CD4-positive, alpha-beta T cell (primary cell): ENCODE data around the gene CRYBA2. TPM values are rescaled to one million over a fixed set of nuclear protein-coding genes. Genes with fewer than 3 reads are reported as not detected.

ENCODE experiments used
- ATAC-seq: fragments of 200-7000 bp; cut with Tn5 transposase; one replicate; pipeline ENCODE4 v1.10.0; 2022; ENCODE audit warnings: mild to moderate bottlenecking; ENCODE audit not compliant: poor library complexity
- CTCF ChIA-PET: fragments of 350-600 bp; sonication (Branson Sonifier 250); formaldehyde crosslinking; loops from one replicate; lab custom pipeline; 2021; ENCODE audit warnings: antibody characterized with exemption, inconsistent platforms; lab: Charles Lee
- POLR2A ChIA-PET: fragments of 350-600 bp; sonication (Branson Sonifier 250); formaldehyde crosslinking; loops from one replicate; lab custom pipeline; 2021; ENCODE audit warnings: antibody characterized with exemption, inconsistent platforms; lab: Charles Lee
- DNase-seq, 14 experiments: peaks; one replicate each; pipeline ENCODE4 v3.0.0-alpha.2; 2013 to 2020; ENCODE audit warnings: mixed read lengths in 2 of 14
- H3K27ac ChIP-seq, 2 donors: one replicate each; pipeline versions ENCODE4 v1.5.1 to v1.7.0; 2013; ENCODE audit warnings: low read length in 2 of 2, low read depth in 1 of 2, mild to moderate bottlenecking in 1 of 2
- H3K27me3 ChIP-seq, 2 experiments: 1 replicate in 1 of 2; 2 replicates in 1 of 2; pipeline versions ENCODE4 v1.6.1 to v1.7.0; 2013; ENCODE audit warnings: low read length in 2 of 2, control low read depth in 1 of 2, mild to moderate bottlenecking in 1 of 2, moderate library complexity in 1 of 2; ENCODE audit not compliant: insufficient read depth in 2 of 2, control insufficient read depth in 1 of 2
- H3K36me3 ChIP-seq: one replicate; pipeline ENCODE4 v1.6.1; 2013; ENCODE audit warnings: low read length, control low read depth; ENCODE audit not compliant: insufficient read depth
- H3K4me1 ChIP-seq: one replicate; pipeline ENCODE4 v1.6.1; 2013; ENCODE audit warnings: low read length, control low read depth; ENCODE audit not compliant: insufficient read depth
- H3K4me3 ChIP-seq: one replicate; pipeline ENCODE4 v1.5.1; 2013; ENCODE audit warnings: mild to moderate bottlenecking, low read length, moderate library complexity
- H3K9me3 ChIP-seq, 2 experiments: 1 replicate in 1 of 2; 2 replicates in 1 of 2; pipeline versions ENCODE4 v1.6.1 to v1.7.0; 2013; ENCODE audit warnings: low read length in 2 of 2, mild to moderate bottlenecking in 2 of 2, control low read depth in 1 of 2, moderate library complexity in 1 of 2; ENCODE audit not compliant: control insufficient read depth in 1 of 2, insufficient read depth in 1 of 2
- H3K27ac Mint-ChIP-seq: one replicate; pipeline ENCODE4 v1.8.0; 2020; ENCODE audit warnings: mixed read lengths
- H3K27me3 Mint-ChIP-seq: one replicate; pipeline ENCODE4 v1.8.0; 2021; ENCODE audit warnings: mixed read lengths
- H3K36me3 Mint-ChIP-seq: one replicate; pipeline ENCODE4 v1.8.0; 2021; ENCODE audit warnings: low read depth, mixed read lengths
- H3K4me1 Mint-ChIP-seq: one replicate; pipeline ENCODE4 v1.8.0; 2021; ENCODE audit warnings: low read depth, mixed read lengths
- H3K4me3 Mint-ChIP-seq: one replicate; pipeline ENCODE4 v1.8.0; 2020; ENCODE audit warnings: mild to moderate bottlenecking, mixed read lengths
- H3K9me3 Mint-ChIP-seq: one replicate; pipeline ENCODE4 v1.8.0; 2020; ENCODE audit warnings: mixed read lengths
- intact Hi-C, 2 experiments: fragments of 100-400 bp; cut with DNase I in 1 of 2; cut with micrococcal nuclease in 1 of 2; formaldehyde crosslinking; loops; one replicate each; pipeline versions ENCODE4 v1.15.1 to v1.9.0; 2023 to 2025; cut with DNase I, micrococcal nuclease
- microRNA-seq: library from miRNA; unstranded; fragments of <30 nt; microRNA quantifications from one replicate; pipeline ENCODE4 v1.2.0, GENCODE V29; 2021; ENCODE audit warnings: borderline microRNAs expressed, borderline replicate concordance
- total RNA-seq, 174 experiments: library from RNA in 2 of 174; stranded (reverse) in 2 of 174; gene quantifications; one replicate each; pipeline ENCODE4 v1.2.3 and lab custom pipeline; 2021 to 2026
- TF ChIP-seq, protein P1 (sequence below): fragments of 200-600 bp; IDR thresholded peaks from one replicate; pipeline ENCODE4 v1.8.0; 2022; ENCODE audit warnings: antibody characterized with exemption, mild to moderate bottlenecking

CRYBA2 gene
- total RNA-seq, 2 experiments from 2014 or later: not detected

- no peaks in the 10 kb centered on the region for H3K4me1 Mint-ChIP-seq
- POLR2A ChIA-PET: no interaction called here
Measured at GRCh38 chr2:218946621-218947020, 46.6 kb downstream of the CRYBA2 start.

GRCh38 chr2:218944759-218945404, 48.3 kb downstream of the CRYBA2 start:
- TF ChIP-seq, protein P1, sequence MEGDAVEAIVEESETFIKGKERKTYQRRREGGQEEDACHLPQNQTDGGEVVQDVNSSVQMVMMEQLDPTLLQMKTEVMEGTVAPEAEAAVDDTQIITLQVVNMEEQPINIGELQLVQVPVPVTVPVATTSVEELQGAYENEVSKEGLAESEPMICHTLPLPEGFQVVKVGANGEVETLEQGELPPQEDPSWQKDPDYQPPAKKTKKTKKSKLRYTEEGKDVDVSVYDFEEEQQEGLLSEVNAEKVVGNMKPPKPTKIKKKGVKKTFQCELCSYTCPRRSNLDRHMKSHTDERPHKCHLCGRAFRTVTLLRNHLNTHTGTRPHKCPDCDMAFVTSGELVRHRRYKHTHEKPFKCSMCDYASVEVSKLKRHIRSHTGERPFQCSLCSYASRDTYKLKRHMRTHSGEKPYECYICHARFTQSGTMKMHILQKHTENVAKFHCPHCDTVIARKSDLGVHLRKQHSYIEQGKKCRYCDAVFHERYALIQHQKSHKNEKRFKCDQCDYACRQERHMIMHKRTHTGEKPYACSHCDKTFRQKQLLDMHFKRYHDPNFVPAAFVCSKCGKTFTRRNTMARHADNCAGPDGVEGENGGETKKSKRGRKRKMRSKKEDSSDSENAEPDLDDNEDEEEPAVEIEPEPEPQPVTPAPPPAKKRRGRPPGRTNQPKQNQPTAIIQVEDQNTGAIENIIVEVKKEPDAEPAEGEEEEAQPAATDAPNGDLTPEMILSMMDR: no peak
- POLR2A ChIA-PET: interaction anchor here (0.8 kb wide), 1 partner anchor 12 kb away, joined by 3 read pairs; no protein-coding TSS in a partner anchor
- H3K27me3 Mint-ChIP-seq: peaks cover 65% of the 10 kb centered on the region
- Histone ChIP-seq H3K27ac (no peak overlapping the region), H3K4me3 (no peak overlapping the region), H3K27me3 (peaks cover 7 to 43% of the 10 kb centered on the region in 2 experiments), H3K9me3 (peaks cover 0 to 3% of the 10 kb centered on the region in 2 experiments), H3K4me1 (no peaks in the 10 kb centered on the region), H3K36me3 (no peaks in the 10 kb centered on the region)
- H3K4me1 Mint-ChIP-seq: no peaks in the 10 kb centered on the region
- H3K36me3 Mint-ChIP-seq: no peaks in the 10 kb centered on the region
- H3K27ac Mint-ChIP-seq: no peak overlapping the region
- CTCF ChIA-PET: no interaction called here
- no peak for ATAC-seq
- no peak for DNase-seq
- H3K4me3 Mint-ChIP-seq: no peak overlapping the region
- H3K9me3 Mint-ChIP-seq: peaks cover 3% of the 10 kb centered on the region
- intact Hi-C loops: no loop called here

More at GRCh38 chr2:218946621-218947020, 46.6 kb downstream of the CRYBA2 start:
- Mint-ChIP-seq H3K9me3 (peaks cover under 1% of the 10 kb centered on the region), H3K4me3 (no peak overlapping the region), H3K36me3 (no peaks in the 10 kb centered on the region), H3K27me3 (peaks cover 66% of the 10 kb centered on the region), H3K27ac (no peak overlapping the region)
- peaks cover 16 to 47% of the 10 kb centered on the region in 2 experiments for H3K27me3 ChIP-seq
- peaks cover 0 to 3% of the 10 kb centered on the region in 2 experiments for H3K9me3 ChIP-seq
- no peak overlapping the region for H3K27ac ChIP-seq
- DNase-seq: no peak
- no peak for ATAC-seq
- no peaks in the 10 kb centered on the region for H3K36me3 ChIP-seq
- TF ChIP-seq, protein P1: no peak
- CTCF ChIA-PET: no interaction called here
- intact Hi-C loops: no loop called here
- no peaks in the 10 kb centered on the region for H3K4me1 ChIP-seq
- no peak overlapping the region for H3K4me3 ChIP-seq

Small RNA genes within 50 kb of the gene (microRNA-seq; reads per million reads assigned to microRNA genes)
- not detected for gene MIR375

Other genes starting within 250 kb of the CRYBA2 start
- under 1 TPM in 1 of 2 experiments, not detected in 1; 0.28 TPM for gene CYP27A1, start 211.3 kb downstream of the CRYBA2 start, total RNA-seq
- not detected for gene PRKAG3, start 161.6 kb downstream of the CRYBA2 start, total RNA-seq
- gene WNT6, start 133.6 kb downstream of the CRYBA2 start, total RNA-seq: not detected
- gene WNT10A, start 112.6 kb downstream of the CRYBA2 start, total RNA-seq: 1 to 10 TPM; 4.8 to 6.6 TPM
- gene CDK5R2, start 33.8 kb downstream of the CRYBA2 start, total RNA-seq: not detected
- gene FEV, start 8.2 kb downstream of the CRYBA2 start, total RNA-seq: not detected
- gene CFAP65, start 48.1 kb upstream of the CRYBA2 start, total RNA-seq: not detected
- gene IHH, start 67.5 kb upstream of the CRYBA2 start, total RNA-seq: not detected
- 1 to 10 TPM; 7.2 to 8.5 TPM for gene NHEJ1, start 167.4 kb upstream of the CRYBA2 start, total RNA-seq
- under 1 TPM; 0.36 to 0.96 TPM for gene SLC23A3, start 176.6 kb upstream of the CRYBA2 start, total RNA-seq
- gene CNPPD1, start 183.5 kb upstream of the CRYBA2 start, total RNA-seq: 10 to 100 TPM; 42.3 to 43.4 TPM
- 10 to 100 TPM; 82.3 to 83.2 TPM for gene RETREG2, start 184.9 kb upstream of the CRYBA2 start, total RNA-seq
- gene ZFAND2B, start 213.4 kb upstream of the CRYBA2 start, total RNA-seq: 10 to 100 TPM; 65.9 to 67.4 TPM
- gene ABCB6, start 225.5 kb upstream of the CRYBA2 start, total RNA-seq: 1 to 10 TPM; 2.6 to 3.1 TPM
- gene ATG9A, start 236.2 kb upstream of the CRYBA2 start, total RNA-seq: 100 to 1,000 TPM; 105 to 106 TPM
- 100 to 1,000 TPM; 128 to 135 TPM for gene ANKZF1, start 236.4 kb upstream of the CRYBA2 start, total RNA-seq